ENCODE data around the gene MALRD1.

- TF ChIP-seq CTCF (conservative IDR thresholded peaks at IDR 0.05; ENCODE audit: low read depth, low read length) (no peak), EZH2 (IDR thresholded peaks at IDR 0.05; ENCODE audit: borderline replicate concordance, low read depth, low read length, poor library complexity, severe bottlenecking) (no peak)
Observed at GRCh38 chr10:19417740-19418139, 369.1 kb downstream of the MALRD1 start.

Measured in A673 (cell line).